Loucy (cell line): Measurements from ENCODE around the gene TEX2.

ENCODE experiments used
- H2AFZ ChIP-seq: fragments of 200-600 bp; sonication (generic); 2 replicates; pipeline ENCODE4 v1.6.0; 2016; ENCODE audit warnings: antibody characterized with exemption, mild to moderate bottlenecking, low read length, moderate library complexity
- H3F3A ChIP-seq: fragments of 200-600 bp; 2 replicates; pipeline ENCODE4 v1.6.0; 2016; ENCODE audit warnings: antibody characterized with exemption, low read depth, mild to moderate bottlenecking
- H3K27me3 ChIP-seq: fragments of 200-600 bp; sonication (generic); 2 replicates; pipeline ENCODE4 v1.6.1; 2014; ENCODE audit warnings: low read length, mild to moderate bottlenecking; ENCODE audit not compliant: insufficient read depth, poor library complexity, severe bottlenecking
- H3K36me3 ChIP-seq: fragments of 200-600 bp; sonication (generic); 2 replicates; pipeline ENCODE4 v1.6.1; 2016; ENCODE audit warnings: low read length; ENCODE audit not compliant: insufficient read depth
- H3K4me1 ChIP-seq: fragments of 200-600 bp; sonication (generic); 2 replicates; pipeline ENCODE4 v1.5.1; 2014; ENCODE audit warnings: low read length, mild to moderate bottlenecking; ENCODE audit not compliant: insufficient read depth, poor library complexity, severe bottlenecking
- H3K4me2 ChIP-seq: fragments of 200-600 bp; sonication (generic); 2 replicates; pipeline ENCODE4 v1.6.0; 2014; ENCODE audit warnings: antibody characterized with exemption, low read length, low read depth, mild to moderate bottlenecking; ENCODE audit not compliant: poor library complexity, severe bottlenecking
- H3K4me3 ChIP-seq: fragments of 200-600 bp; sonication (generic); 2 replicates; pipeline ENCODE4 v1.5.1; 2014; ENCODE audit warnings: low read length, mild to moderate bottlenecking, mixed read lengths; ENCODE audit not compliant: poor library complexity, severe bottlenecking
- H3K79me2 ChIP-seq: fragments of 200-600 bp; sonication (generic); 2 replicates; pipeline ENCODE4 v1.6.1; 2014; ENCODE audit warnings: low read length; ENCODE audit not compliant: insufficient read depth
- H3K9ac ChIP-seq: fragments of 200-600 bp; sonication (generic); 2 replicates; pipeline ENCODE4 v1.6.0; 2014; ENCODE audit warnings: mild to moderate bottlenecking, low read depth, low read length, moderate library complexity; ENCODE audit not compliant: poor library complexity, severe bottlenecking
- H3K9me2 ChIP-seq: fragments of 200-600 bp; sonication (generic); replicated peaks from 2 replicates; pipeline ENCODE4 v1.6.1; 2016; ENCODE audit warnings: low read depth, low read length, mixed read lengths
- H3K9me3 ChIP-seq: fragments of 200-600 bp; sonication (generic); 2 replicates; pipeline ENCODE4 v1.6.1; 2014; ENCODE audit warnings: mild to moderate bottlenecking, antibody characterized with exemption, low read length, low read depth; ENCODE audit not compliant: insufficient read depth
- H4K20me1 ChIP-seq: fragments of 200-600 bp; sonication (generic); 2 replicates; pipeline ENCODE4 v1.6.0; 2014; ENCODE audit warnings: antibody characterized with exemption, low read length, mild to moderate bottlenecking; ENCODE audit not compliant: insufficient read depth, poor library complexity, severe bottlenecking
- EZH2phosphoT487 ChIP-seq: fragments of 200-600 bp; IDR thresholded peaks from 2 replicates; pipeline ENCODE4 v1.6.1; 2018; ENCODE audit warnings: antibody characterized with exemption, mild to moderate bottlenecking, moderate library complexity, borderline replicate concordance
- TF ChIP-seq, protein P1 (sequence below): fragments of 200-600 bp; sonication (generic); conservative IDR thresholded peaks from 2 replicates; pipeline ENCODE4 v1.5.1; 2014; ENCODE audit warnings: mild to moderate bottlenecking, antibody characterized with exemption, low read length

TEX2 gene

DNA sequence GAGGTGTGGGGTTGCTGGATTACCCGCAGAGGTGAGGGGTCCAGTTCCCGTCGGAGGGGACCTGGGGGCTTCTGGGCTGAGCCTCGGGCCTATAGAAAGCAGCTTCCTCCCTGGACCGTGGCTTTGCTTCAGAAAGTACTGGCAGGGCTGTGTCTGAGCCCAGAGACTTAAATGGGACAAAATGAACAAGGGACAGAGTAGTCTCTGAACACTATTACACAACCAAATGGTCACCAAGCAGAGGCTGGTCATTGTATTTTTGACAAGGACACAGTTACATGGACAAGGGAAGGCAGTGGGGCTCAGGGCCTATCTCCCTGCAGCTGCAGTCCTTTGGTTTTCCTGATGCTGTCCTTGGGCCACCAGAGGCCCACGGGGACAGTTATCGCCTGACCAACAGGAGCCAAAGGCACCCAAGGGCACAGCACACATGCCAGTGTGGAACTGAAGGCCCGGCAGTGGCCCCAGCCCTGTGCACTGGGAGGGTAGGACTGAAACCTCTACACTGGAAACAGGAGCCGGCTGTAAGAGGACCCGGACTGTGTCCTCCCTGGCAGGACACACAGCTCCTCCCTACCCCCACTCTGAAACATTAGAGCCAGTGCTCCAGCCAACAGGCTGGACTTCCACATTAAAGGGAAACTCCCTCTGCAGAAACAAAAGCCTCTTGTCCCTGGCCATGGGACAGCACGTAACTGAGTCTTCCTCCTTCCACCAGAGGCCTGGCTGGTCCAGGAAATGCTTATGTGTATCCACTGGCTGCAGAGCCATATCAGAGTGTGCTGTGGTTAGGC lies 107.1 kb downstream of the TEX2 start:
- Histone ChIP-seq H3K9me3 (no peaks in the 10 kb centered on the region), H3K79me2 (no peaks in the 10 kb centered on the region), H3F3A (no peaks in the 10 kb centered on the region), H2AFZ (no peak overlapping the region), H3K36me3 (peaks cover 20% of the 10 kb centered on the region; the same call in 1 of the 2 replicates), H3K4me2 (no peak overlapping the region), H3K4me1 (no peaks in the 10 kb centered on the region), H3K4me3 (no peak overlapping the region), H4K20me1 (no peaks in the 10 kb centered on the region), H3K27me3 (no peaks in the 10 kb centered on the region), H3K9ac (no peak overlapping the region), H3K9me2 (no peaks in the 10 kb centered on the region)
- TF ChIP-seq EZH2phosphoT487: no peak
- TF ChIP-seq, protein P1, sequence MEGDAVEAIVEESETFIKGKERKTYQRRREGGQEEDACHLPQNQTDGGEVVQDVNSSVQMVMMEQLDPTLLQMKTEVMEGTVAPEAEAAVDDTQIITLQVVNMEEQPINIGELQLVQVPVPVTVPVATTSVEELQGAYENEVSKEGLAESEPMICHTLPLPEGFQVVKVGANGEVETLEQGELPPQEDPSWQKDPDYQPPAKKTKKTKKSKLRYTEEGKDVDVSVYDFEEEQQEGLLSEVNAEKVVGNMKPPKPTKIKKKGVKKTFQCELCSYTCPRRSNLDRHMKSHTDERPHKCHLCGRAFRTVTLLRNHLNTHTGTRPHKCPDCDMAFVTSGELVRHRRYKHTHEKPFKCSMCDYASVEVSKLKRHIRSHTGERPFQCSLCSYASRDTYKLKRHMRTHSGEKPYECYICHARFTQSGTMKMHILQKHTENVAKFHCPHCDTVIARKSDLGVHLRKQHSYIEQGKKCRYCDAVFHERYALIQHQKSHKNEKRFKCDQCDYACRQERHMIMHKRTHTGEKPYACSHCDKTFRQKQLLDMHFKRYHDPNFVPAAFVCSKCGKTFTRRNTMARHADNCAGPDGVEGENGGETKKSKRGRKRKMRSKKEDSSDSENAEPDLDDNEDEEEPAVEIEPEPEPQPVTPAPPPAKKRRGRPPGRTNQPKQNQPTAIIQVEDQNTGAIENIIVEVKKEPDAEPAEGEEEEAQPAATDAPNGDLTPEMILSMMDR: no peak

DNA sequence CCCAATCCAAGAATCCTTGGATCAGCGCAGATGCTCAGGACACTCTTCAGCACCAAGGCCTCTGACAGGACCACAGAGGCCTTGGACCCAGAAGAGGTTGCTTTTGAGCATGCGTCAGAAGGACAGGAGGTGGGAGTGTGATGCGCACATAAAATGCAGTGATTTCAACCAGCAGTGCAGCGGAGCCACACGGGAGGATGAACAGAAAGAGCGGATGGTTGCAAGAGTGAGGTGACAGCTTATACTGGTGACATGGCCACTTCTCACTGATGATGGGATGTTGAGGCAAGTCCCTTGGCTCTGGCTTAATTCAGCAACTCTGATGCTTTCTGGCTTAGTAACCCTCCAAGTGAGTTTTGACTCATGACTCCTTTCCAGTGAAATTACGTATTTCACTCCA lies 107.9 kb downstream of the TEX2 start:
- H3K9me2 ChIP-seq: no peaks in the 10 kb centered on the region
- TF ChIP-seq, protein P1: no peak
- TF ChIP-seq EZH2phosphoT487: no peak
- peaks cover 22% of the 10 kb centered on the region; the same call in 1 of the 2 replicates for H3K36me3 ChIP-seq
- H3K9ac ChIP-seq: no peak overlapping the region
- no peak overlapping the region for H3K4me3 ChIP-seq
- no peaks in the 10 kb centered on the region for H4K20me1 ChIP-seq
- no peak overlapping the region for H2AFZ ChIP-seq
- H3K9me3 ChIP-seq: no peaks in the 10 kb centered on the region
- H3K4me1 ChIP-seq: no peaks in the 10 kb centered on the region
- H3K27me3 ChIP-seq: no peaks in the 10 kb centered on the region
- H3K4me2 ChIP-seq: no peak overlapping the region
- H3K79me2 ChIP-seq: no peaks in the 10 kb centered on the region
- no peaks in the 10 kb centered on the region for H3F3A ChIP-seq

DNA sequence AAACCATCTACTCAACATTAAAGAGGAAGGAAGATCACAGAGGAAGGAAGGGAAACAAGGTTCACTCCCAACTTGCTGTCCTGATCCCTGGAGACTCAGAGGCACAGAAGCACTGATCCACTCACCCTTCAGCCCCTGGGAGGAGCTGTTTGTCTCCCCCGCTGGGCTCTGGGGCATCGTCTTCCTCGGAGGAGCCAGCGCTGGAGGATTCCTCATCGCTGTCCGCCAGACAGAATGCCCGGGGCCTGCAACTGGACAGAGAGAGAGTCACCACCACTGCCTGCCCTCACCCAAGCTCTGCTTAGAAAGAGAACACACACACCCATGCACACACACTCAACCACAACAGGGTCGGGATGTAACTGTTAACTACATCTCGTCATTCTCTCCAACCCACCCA lies 108.3 kb downstream of the TEX2 start:
- Histone ChIP-seq H3K9ac (no peak overlapping the region), H3K4me2 (no peak overlapping the region), H2AFZ (no peak overlapping the region)

More for the DNA sequence above, 108.3 kb downstream of the TEX2 start:
- H3K4me1 ChIP-seq: no peaks in the 10 kb centered on the region
- no peaks in the 10 kb centered on the region for H4K20me1 ChIP-seq
- H3K27me3 ChIP-seq: no peaks in the 10 kb centered on the region
- H3F3A ChIP-seq: no peaks in the 10 kb centered on the region
- H3K36me3 ChIP-seq: peaks cover 22% of the 10 kb centered on the region; the same call in 1 of the 2 replicates
- H3K9me2 ChIP-seq: no peaks in the 10 kb centered on the region
- no peak for TF ChIP-seq EZH2phosphoT487
- TF ChIP-seq, protein P1: no peak
- H3K4me3 ChIP-seq: no peak overlapping the region
- H3K79me2 ChIP-seq: no peaks in the 10 kb centered on the region
- H3K9me3 ChIP-seq: no peaks in the 10 kb centered on the region
